Hepatocyte (in vitro differentiated cells): ENCODE data around the gene HEBP2. TPM values are rescaled to one million over a fixed set of nuclear protein-coding genes. Genes with fewer than 3 reads are reported as not detected.

Experiments used
- DNase-seq: peaks from one replicate; pipeline ENCODE4 v3.0.0-alpha.2; 2016; ENCODE audit warnings: low spot score
- H2AFZ ChIP-seq: fragments of 200-600 bp; sonication (generic); 2 replicates; pipeline ENCODE4 v1.6.0; 2016; ENCODE audit warnings: antibody characterized with exemption, mild to moderate bottlenecking
- H3K27ac ChIP-seq: fragments of 200-600 bp; sonication (generic); 2 replicates; pipeline ENCODE4 v1.5.1; 2016; ENCODE audit warnings: mild to moderate bottlenecking
- H3K27me3 ChIP-seq: fragments of 200-600 bp; sonication (generic); 2 replicates; pipeline ENCODE4 v1.6.1; 2016
- H3K36me3 ChIP-seq: fragments of 200-600 bp; sonication (generic); replicated peaks from 2 replicates; pipeline ENCODE4 v1.5.1; 2016; ENCODE audit warnings: low read depth; ENCODE audit not compliant: insufficient read depth
- H3K4me1 ChIP-seq: fragments of 200-600 bp; sonication (generic); 2 replicates; pipeline ENCODE4 v1.5.1; 2016; ENCODE audit warnings: mild to moderate bottlenecking, moderate library complexity; ENCODE audit not compliant: insufficient read depth
- H3K4me2 ChIP-seq: fragments of 200-600 bp; sonication (generic); 2 replicates; pipeline ENCODE4 v1.6.0; 2016
- H3K4me3 ChIP-seq: fragments of 200-600 bp; sonication (generic); 2 replicates; pipeline ENCODE4 v1.5.1; 2016; ENCODE audit warnings: mild to moderate bottlenecking
- H3K79me2 ChIP-seq: fragments of 200-600 bp; sonication (generic); 2 replicates; pipeline ENCODE4 v1.6.0; 2017; ENCODE audit warnings: mild to moderate bottlenecking
- H3K9me2 ChIP-seq: fragments of 200-600 bp; sonication (generic); replicated peaks from 2 replicates; pipeline ENCODE4 v1.6.0; 2017; ENCODE audit warnings: mild to moderate bottlenecking; ENCODE audit not compliant: insufficient read depth
- H3K9me3 ChIP-seq: fragments of 200-600 bp; sonication (generic); 2 replicates; pipeline ENCODE4 v1.5.1; 2016; ENCODE audit warnings: low read depth, mild to moderate bottlenecking
- H4K20me1 ChIP-seq: fragments of 200-600 bp; sonication (generic); 2 replicates; pipeline ENCODE4 v1.6.0; 2016; ENCODE audit warnings: mild to moderate bottlenecking; ENCODE audit not compliant: insufficient read depth, poor library complexity, severe bottlenecking
- CTCF ChIP-seq: fragments of 200-600 bp; sonication (generic); IDR thresholded peaks from 2 replicates; pipeline ENCODE4 v1.5.1; 2016; ENCODE audit warnings: antibody characterized with exemption, mild to moderate bottlenecking; ENCODE audit not compliant: poor library complexity
- EZH2 ChIP-seq: fragments of 200-600 bp; sonication (generic); IDR thresholded peaks from 2 replicates; pipeline ENCODE4 v1.6.1; 2016; ENCODE audit warnings: antibody characterized with exemption, mild to moderate bottlenecking, borderline replicate concordance
- EZH2phosphoT487 ChIP-seq: fragments of 200-600 bp; sonication (generic); IDR thresholded peaks from one replicate; pipeline ENCODE4 v1.6.1; 2018; ENCODE audit warnings: antibody characterized with exemption, mild to moderate bottlenecking, low read depth, moderate library complexity; ENCODE audit not compliant: unreplicated experiment, severe bottlenecking
- WGBS: methylation state at CpG from one replicate; pipeline ENCODE4 v1.1.6; 2016; ENCODE audit warnings: low lambda C conversion rate; ENCODE audit errors: missing lambda C conversion rate; 5-methylcytosine and 5-hydroxymethylcytosine counted together
- polyA plus RNA-seq: library from polyadenylated mRNA; unstranded; fragments of >200 nt; fragmentation: Nextera tagmentation; extraction: Ambion mirVana; gene quantifications from 2 replicates; pipeline ENCODE4 v1.2.1, GENCODE V29; 2016
- total RNA-seq: library from RNA; depleted of rRNA; stranded (reverse); fragments of >200 nt; gene quantifications from 2 replicates; pipeline ENCODE4 v1.2.3, GENCODE V29; 2014

The HEBP2 gene
- total and polyA plus RNA-seq, 2 experiments from 2014 or later: 21.6 to 79.0 TPM

DNA sequence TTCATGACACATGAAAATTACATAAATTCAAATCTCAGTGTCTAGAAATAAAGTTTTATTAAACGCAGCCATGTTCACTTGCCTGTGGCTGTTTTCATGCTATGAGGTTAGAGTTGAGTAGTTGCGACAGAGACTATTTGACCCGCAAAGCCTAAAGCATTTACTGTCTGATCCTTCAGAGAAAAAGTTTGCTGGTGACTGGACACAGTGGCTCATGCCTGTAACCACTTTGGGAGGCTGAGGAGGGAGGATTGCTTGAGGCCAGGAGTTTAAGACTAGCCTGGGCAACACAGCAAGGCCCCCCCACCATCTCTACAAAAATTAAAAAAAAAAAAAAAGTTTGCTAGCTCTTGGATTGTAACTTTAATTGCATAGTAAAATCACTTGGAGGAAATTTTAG, 17.1 kb upstream of the HEBP2 start:
- WGBS: 90% methylated on average over 3 of the region's 3 CpGs
- TF ChIP-seq EZH2: no peak
- no peak for TF ChIP-seq CTCF
- TF ChIP-seq EZH2phosphoT487: no peak
- H3K4me1 ChIP-seq: no peaks in the 10 kb centered on the region
- no peak overlapping the region for H3K4me2 ChIP-seq
- H3K27ac ChIP-seq: no peak overlapping the region
- H3K9me2 ChIP-seq: no peaks in the 10 kb centered on the region
- no peak for DNase-seq
- H3K9me3 ChIP-seq: no peaks in the 10 kb centered on the region
- H2AFZ ChIP-seq: no peak overlapping the region
- H3K4me3 ChIP-seq: no peak overlapping the region
- H3K36me3 ChIP-seq: no peaks in the 10 kb centered on the region
- H3K79me2 ChIP-seq: no peaks in the 10 kb centered on the region
- H4K20me1 ChIP-seq: no peaks in the 10 kb centered on the region
- no peaks in the 10 kb centered on the region for H3K27me3 ChIP-seq

DNA sequence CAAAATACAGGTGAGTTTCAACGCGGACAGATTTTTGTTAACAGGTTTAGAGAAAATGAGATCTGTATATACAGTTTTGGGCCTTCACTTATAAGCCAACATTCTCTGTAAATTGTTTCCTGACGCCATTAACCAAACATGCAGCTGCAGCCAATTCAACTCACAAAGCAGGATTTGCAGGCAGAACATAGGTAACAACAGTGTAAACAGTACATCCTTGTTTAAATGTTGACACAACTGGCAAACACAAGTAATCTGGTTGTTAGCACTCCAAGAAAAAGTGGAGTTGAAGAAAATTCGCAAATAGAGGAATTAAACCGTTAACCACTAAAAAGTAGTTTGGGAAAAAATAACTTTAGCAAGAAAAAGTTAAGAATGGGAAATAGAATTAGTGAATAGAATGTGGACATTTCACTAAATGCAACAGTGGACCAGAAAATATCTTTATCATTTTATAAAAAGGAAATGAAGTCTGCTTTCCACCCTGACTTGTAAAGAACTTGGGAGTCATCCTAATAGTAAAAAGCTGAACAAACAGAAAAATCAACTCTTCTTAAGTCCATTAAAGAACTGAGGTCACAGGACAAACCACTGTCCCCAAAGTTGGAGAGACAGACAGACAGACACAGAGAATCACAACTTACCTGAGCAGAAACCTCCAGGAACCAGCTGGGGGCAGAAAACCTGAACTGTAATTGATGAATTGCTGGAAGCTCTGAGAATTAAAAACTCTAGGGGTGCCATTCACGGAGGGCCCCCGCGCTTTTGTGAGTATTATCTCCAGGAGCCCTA, 16.2 kb upstream of the HEBP2 start:
- TF ChIP-seq CTCF (no peak), EZH2phosphoT487 (no peak), EZH2 (no peak)
- Histone ChIP-seq H2AFZ (no peak overlapping the region), H3K79me2 (no peaks in the 10 kb centered on the region), H3K36me3 (no peaks in the 10 kb centered on the region), H3K4me1 (no peaks in the 10 kb centered on the region), H3K9me2 (no peaks in the 10 kb centered on the region), H3K27me3 (no peaks in the 10 kb centered on the region), H3K4me2 (no peak overlapping the region), H3K27ac (no peak overlapping the region), H4K20me1 (no peaks in the 10 kb centered on the region), H3K4me3 (no peak overlapping the region), H3K9me3 (no peaks in the 10 kb centered on the region)
- no peak for DNase-seq
- 59% methylated on average over 8 of the region's 8 CpGs for WGBS

GRCh38 chr6:138389551-138389950, 14.5 kb upstream of the HEBP2 start:
- DNase-seq: no peak
- Histone ChIP-seq H2AFZ (no peak overlapping the region), H3K4me2 (no peak overlapping the region), H4K20me1 (no peaks in the 10 kb centered on the region), H3K9me2 (no peaks in the 10 kb centered on the region), H3K27ac (no peak overlapping the region), H3K79me2 (no peaks in the 10 kb centered on the region), H3K4me3 (no peak overlapping the region), H3K9me3 (no peaks in the 10 kb centered on the region), H3K36me3 (no peaks in the 10 kb centered on the region), H3K27me3 (no peaks in the 10 kb centered on the region), H3K4me1 (no peaks in the 10 kb centered on the region)
- 84% methylated on average over 5 of the region's 5 CpGs for WGBS
- TF ChIP-seq EZH2 (no peak), EZH2phosphoT487 (no peak)

DNA sequence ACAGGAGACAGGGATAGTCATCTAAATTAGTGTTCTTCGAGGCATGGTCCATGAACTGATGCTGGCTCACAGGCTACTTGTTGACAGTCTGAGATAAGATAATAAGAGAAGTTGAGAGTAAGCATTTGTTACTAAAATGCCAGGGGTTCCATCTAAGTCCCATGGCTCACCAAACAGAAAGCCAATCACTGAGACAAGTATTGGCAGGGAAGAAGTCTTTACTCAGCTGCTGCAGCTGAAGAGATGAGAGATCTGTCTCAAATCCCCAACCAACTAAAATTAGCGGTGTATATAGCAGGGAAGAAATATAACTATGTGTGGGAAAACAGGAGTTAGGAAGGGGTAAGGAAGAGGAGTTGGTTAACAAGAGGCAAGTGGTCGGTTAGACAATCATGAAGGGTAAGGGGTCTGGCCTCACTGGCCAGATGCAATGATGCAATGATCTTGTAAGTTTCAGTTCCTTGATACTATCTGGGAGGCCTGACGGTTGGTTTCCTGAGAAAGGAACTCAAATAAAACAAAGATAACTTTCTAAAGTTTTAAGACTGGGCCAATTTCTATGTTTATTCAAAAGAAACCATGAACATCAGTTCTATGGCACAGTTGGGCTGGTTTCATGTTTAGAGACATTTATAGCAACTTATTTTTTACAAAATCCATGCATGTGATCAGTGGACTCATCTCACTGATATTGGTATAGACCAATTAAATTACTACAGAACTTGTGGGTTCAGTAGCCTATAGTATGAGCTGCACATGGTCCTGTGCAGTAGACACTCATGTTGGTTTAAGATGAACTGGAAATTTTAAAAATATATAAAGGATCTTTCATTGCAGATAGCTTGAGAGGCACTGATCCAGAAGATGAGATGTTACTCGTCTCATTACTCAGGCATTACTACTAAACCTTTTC, 9.9 kb upstream of the HEBP2 start:
- Histone ChIP-seq H3K79me2 (no peaks in the 10 kb centered on the region), H3K4me2 (no peak overlapping the region), H3K4me1 (no peaks in the 10 kb centered on the region), H3K27me3 (no peaks in the 10 kb centered on the region), H3K4me3 (no peak overlapping the region), H3K27ac (no peak overlapping the region), H3K9me2 (no peaks in the 10 kb centered on the region), H3K36me3 (no peaks in the 10 kb centered on the region), H4K20me1 (no peaks in the 10 kb centered on the region), H3K9me3 (no peaks in the 10 kb centered on the region), H2AFZ (no peak overlapping the region)
- WGBS: 65% methylated on average over 5 of the region's 5 CpGs
- no peak for TF ChIP-seq EZH2phosphoT487
- TF ChIP-seq CTCF: no peak
- no peak for TF ChIP-seq EZH2
- no peak for DNase-seq
